Stimulated activated CD8-positive, alpha-beta memory T cell treated with anti-CD3 and anti-CD28 coated beads, Interleukin-7, amount 100 ng/mL, for 1 hour (primary cell): ENCODE measurements around the gene TMTC2.
"Not testable (repeated sequence)": the region's sequence is repeated elsewhere in the genome, so short reads cannot be mapped to it uniquely, and the experiment has no call there.

ENCODE experiments used
- DNase-seq, 2 donors: peaks; one replicate each; pipeline ENCODE4 v3.0.0-alpha.2; 2020; ENCODE audit warnings: low read depth in 2 of 2

The TMTC2 gene

GRCh38 chr12:82725741-82726140, 39.0 kb downstream of the TMTC2 start:
- DNase-seq: no peak

DNA sequence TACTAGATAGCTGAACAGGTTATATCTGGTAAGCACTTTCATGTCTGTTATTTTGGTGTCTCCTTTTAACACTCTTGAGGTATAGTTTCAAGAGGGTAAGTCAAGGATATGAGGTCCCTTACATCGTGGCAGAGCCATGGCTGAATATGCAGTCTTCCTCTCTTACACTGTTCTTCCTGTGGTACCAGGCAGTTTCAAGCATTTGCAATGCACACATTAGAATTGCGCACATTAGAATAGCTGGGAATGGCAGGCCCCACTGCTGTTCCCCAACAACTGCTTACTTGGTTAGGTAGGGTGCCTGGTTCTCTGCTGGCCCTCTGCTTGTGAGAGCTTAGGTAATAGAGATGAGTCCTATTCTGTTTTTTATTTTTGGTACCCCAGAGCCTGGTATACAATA, 41.2 kb downstream of the TMTC2 start:
- no peak for DNase-seq

DNA sequence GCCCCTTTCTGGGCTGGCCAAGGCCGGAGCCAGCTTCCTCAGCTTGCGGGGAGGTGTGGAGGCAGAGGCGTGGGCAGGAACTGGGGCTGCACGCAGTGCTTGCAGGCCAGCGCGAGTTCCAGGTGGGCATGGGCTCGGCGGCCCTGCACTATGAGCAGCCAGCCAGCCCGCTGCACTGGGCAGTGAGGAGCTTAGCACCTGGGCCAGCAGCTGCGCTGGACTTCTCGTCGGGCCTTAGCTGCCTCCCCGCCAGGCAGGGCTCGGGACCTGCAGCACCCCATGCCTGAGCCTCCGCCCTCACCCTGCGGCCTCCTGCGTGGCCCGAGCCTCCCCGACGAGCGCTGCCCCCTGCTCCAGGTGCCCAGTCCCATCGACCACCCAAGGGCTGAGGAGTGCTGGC, 42.0 kb downstream of the TMTC2 start:
- no peak for DNase-seq

DNA sequence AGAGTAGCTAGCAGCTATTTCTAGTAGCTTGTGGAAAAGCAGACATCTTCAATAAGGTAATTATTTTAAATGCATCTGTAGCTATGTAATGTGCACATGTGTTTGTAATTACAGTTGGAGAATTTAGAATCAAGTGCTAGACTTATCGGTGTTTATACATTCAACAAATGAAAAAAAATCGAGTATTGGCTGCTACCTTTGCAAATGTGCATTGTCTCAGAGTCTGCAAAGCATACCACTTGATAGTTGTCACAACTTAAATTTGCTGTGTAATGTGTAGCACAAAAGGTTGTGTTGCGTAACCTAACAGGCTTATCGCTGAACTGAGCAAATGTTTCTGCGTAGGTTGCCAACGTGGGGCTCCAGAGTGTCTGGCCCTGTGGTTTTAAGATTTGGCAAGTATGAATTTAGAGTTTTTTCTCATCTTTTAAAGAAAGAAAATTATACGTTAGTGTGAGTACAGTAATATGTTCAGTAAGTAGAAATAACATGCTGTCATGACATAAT, 44.3 kb downstream of the TMTC2 start:
- DNase-seq: no peak

DNA sequence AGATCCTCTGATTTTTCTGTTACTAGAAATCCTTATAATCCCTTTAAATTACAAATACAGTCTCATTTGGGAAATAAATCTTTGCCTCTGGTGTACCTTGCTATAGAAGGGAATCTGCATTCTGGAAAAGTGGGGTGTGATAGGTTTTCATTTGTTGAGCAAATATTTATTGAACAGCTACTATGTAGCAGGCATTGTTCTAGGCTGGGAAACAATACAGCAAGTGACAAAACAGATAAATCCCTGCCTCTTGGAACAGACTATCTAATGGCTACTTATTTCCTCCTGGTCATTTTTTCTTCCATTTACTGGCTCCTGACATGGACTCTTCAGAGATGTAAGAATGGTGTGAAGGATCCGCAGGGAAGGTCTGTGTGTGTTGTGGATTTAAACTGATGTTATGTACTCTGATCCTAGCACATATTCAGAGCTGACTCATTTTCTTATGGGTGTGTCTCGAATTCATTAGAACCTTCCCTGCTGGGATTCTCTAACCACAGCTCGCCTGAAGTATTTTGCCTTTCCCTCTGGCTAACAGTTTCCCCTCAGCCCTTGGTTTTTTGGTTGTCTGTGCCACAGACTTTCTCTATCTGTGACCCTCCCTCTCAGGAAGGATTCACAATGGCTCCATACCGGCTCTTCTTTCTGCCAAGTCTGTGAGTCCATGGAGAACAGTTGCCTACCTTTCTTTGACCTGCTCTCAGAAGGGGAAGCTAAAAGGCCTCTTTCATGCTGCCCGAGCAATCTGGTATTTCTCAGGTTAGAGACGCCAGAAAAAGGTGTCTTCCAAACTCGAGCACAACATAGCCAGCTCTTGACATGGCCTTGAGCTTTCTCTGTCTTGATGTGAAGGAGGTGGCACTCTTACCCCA, 53.7 kb downstream of the TMTC2 start:
- no peak for DNase-seq

DNA sequence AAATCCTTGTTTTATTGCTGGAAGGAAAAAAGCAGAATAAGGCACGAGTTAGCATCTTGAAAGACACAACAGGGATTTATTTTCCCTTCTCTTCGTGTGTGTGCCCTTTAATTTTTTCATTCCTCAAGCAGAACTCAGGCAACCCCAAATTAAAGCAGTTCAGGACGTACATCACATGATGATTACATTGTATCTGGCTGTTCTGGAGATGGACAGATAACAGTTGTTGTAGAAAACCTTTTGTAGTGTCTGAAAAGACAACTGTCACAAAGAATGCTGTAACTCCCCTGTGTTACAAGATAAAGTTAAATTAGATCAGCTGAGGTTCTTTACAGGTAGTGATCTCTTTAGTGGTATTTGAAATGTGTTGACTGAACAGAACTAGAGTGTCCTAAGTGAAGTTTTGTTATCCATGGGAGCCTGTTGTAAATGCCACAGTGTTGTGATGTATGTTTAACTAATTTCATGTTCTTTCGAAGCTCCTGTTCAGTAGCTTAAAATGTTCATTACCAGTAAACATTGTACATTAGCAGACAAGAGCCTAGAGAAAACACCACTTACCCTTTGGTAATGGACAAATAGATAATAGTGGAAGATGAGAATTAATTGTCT, 58.5 kb downstream of the TMTC2 start:
- DNase-seq: no peak

- no peak for DNase-seq
Observed at GRCh38 chr12:82745807-82746206, 59.1 kb downstream of the TMTC2 start.

GRCh38 chr12:82746668-82747067, 60.0 kb downstream of the TMTC2 start:
- no peak for DNase-seq

- DNase-seq: no peak
Observed at GRCh38 chr12:82749015-82749414, 62.3 kb downstream of the TMTC2 start.

DNA sequence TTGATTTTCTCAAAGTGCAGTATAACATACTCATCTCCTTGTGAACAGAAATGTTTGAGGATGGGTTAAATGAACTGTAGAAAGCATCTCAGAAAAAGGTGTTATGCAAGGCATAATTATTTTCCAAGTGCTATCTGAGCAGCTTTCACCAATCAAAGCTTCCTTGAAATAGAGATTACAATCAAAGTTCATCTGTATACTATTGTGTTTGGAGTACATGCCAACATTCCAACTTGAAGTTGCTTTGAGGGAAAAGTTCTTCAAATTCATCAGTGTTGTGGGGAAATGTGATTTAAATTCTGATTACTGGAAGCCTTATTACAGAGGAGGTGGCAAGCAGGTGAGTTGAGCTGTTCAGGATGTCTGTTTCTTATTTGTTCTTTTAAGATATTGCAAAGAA, 68.2 kb downstream of the TMTC2 start:
- DNase-seq: no peak

DNA sequence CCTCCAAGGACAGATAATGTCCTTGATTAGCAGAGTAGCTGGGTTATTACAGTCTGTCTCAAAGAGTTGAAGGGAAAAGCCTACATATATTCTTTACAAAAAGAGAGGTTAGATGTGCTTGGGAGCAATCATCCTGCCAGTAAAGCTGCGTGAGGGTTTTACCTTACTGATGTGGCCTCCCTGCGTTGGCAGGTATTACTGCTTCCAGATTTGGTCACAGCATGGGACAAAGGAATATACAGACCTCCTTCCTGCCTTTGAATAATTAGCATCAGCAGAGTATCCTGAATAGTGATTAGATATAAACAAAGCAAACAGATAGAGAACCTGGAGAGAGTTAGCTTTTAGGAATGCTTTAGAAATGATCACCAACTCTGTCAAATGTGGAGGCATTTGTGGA, 69.6 kb downstream of the TMTC2 start:
- DNase-seq: no peak

DNA sequence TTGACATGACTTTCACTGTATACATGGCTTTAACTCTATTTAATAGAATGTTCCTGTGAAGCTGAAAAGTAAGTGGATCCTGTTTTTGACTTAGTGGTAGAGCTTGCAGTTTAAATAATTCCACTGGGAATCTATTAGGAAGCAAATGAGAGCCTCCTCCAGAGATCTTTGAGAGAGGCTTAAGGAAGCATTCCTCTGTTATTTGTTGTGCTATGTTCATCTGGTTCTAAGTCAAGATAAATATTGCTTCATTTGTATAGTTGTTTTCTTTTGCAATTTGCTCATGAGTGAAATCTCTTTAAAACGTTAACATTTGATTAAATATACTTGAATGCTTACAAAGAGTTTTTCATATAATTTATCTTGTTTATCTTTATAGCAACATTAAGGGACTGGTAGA, 70.4 kb downstream of the TMTC2 start:
- DNase-seq: no peak

GRCh38 chr12:82757656-82758055, 71.0 kb downstream of the TMTC2 start:
- DNase-seq: no peak

GRCh38 chr12:82758749-82759330, 72.1 kb downstream of the TMTC2 start:
- no peak for DNase-seq

- DNase-seq: no peak
Observed at GRCh38 chr12:82760423-82760822, 73.7 kb downstream of the TMTC2 start.

DNA sequence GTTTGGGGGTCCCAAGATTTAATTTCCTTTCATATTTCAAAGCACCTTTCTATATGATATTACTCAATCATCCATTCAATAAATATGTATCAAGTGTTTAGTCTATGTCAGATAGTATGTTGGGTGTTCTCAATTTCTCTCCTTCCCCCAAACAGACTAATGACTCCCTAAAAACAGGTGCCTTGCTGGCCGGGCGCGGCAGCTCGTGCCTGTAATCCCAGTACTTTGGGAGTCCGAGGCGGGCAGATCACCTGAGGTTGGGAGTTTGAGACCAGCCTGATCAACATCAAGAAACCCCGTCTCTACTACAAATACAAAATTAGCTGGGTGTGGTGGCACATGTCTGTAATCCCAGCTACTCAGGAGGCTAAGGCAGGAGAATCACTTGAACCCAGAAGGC, 78.5 kb downstream of the TMTC2 start:
- DNase-seq: not testable (repeated sequence)

DNA sequence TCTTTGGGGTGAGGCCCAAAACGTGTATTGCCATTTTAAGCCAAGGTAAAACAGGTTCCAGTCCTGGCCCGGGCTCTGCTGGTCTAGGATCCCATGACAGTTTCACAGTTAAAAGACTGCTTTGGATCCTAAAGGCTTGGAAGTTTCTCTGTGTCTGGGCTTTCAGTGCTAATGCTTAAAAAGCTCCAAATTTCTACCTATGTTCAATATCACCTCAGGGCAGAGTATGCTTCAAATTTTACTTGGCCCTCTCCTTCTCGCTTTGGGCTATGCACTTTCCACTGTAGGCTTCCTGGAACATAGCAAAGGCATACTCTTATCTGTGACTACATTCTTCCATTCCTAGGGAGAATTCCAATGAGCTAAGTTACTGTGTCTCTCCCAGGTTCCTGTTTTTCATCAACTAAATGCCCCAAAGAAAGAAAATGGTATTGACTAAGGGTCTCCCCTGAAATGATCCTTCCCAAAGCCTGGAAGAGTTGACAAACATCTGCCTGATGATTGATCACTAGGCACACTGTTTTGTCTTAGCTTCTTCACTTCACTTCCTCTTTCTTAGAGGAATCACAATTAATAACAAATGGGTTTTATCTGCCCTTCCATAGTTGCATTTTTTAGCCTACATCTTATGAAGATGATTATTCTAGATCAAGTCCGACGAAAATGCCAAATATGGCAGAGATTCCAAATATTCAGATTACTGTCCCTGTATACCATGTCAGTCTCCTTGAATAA, 79.4 kb downstream of the TMTC2 start:
- no peak for DNase-seq

DNA sequence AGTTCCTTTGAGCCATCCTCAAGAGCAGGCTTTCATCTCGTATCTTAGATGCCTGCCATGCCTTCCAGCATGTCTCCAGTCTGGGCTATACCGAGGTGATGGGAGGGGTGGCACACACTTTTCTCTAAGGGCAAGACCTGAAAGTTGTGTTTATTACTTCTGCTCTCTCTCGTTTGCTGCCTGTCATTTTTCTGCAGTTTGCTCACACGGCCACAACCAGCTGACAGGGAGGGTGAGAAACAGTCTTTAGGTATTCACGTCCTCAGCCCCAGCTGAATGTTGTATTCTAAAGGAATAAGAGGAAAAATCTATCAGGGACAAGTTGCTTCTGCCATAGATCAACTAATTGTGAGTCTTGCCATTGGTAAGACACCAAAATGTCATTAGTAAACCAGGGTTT, 88.0 kb downstream of the TMTC2 start:
- no peak for DNase-seq

- DNase-seq: no peak
Observed at GRCh38 chr12:82780517-82780916, 93.8 kb downstream of the TMTC2 start.

GRCh38 chr12:82781309-82781997, 94.7 kb downstream of the TMTC2 start:
- no peak for DNase-seq

DNA sequence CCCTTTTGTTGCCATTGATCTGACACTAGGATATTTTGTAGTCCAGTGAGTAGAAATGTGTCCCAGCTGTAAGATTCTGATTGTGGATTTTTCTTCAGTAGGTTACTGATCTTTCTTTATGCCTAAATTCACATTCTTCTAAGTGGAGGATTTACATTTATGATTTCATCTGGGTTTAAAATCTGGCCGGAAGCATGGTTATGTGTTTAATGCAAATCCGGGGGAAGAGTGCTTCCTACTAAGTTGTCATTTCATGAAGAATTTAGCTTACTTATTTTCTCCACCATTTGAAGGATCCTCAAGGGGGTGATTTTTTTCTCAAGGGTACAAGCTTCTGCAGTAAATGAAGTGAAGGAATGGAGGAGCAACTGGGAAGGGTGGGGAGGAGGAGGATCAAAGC, 96.7 kb downstream of the TMTC2 start:
- DNase-seq: no peak

DNA sequence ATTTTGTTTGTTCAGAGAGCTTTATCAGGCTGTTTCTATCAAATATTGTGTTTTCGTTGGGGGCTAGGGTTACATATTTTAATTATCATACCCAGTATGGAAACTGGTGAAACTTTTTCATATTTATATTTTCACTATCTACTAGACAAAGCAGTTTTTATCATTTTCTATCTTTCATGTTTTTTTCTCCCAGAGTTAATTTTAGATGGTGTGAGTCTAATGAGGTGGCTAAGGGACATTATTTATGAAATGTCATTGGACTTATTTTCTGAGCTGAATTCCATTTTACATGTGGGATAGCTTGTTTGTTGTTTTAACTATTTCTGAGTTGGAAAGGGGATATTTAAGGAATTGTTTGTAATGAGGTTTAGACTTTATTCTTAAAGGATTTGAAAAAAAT, 100.3 kb downstream of the TMTC2 start:
- no peak for DNase-seq
